ENCODE measurements around the gene HMGB2.

Gene HMGB2

GRCh38 chr4:173294444-173294843 lies 39.7 kb downstream of the HMGB2 start:
- Histone ChIP-seq H3K4me3 (replicated peaks; ENCODE audit: insufficient read depth, low read length) (no peak overlapping the region), H3K27ac (replicated peaks) (no peak overlapping the region), H3K27me3 (ENCODE audit: insufficient read depth, poor library complexity, severe bottlenecking) (no peaks in the 10 kb centered on the region)
- no peak for DNase-seq (ENCODE audit: low read depth in 1 of 2, low spot score in 1 of 2)
- TF ChIP-seq CTCF (IDR thresholded peaks at IDR 0.05; ENCODE audit: insufficient read depth, low read length) (no peak), GABPA (IDR thresholded peaks at IDR 0.05; ENCODE audit: low read depth) (no peak), REST (IDR thresholded peaks at IDR 0.05; ENCODE audit: insufficient replicate concordance, low read depth) (no peak), SPI1 (IDR thresholded peaks at IDR 0.05; ENCODE audit: borderline replicate concordance, low read depth) (no peak), POLR2AphosphoS5 (IDR thresholded peaks at IDR 0.05; ENCODE audit: low read depth) (no peak)

GRCh38 chr4:173293663-173294062 lies 40.5 kb downstream of the HMGB2 start:
- no peak for TF ChIP-seq SPI1 (IDR thresholded peaks at IDR 0.05; ENCODE audit: borderline replicate concordance, low read depth)
- no peak for TF ChIP-seq REST (IDR thresholded peaks at IDR 0.05; ENCODE audit: insufficient replicate concordance, low read depth)
- no peak for TF ChIP-seq GABPA (IDR thresholded peaks at IDR 0.05; ENCODE audit: low read depth)
- no peak for TF ChIP-seq CTCF (IDR thresholded peaks at IDR 0.05; ENCODE audit: insufficient read depth, low read length)
- no peak for TF ChIP-seq POLR2AphosphoS5 (IDR thresholded peaks at IDR 0.05; ENCODE audit: low read depth)
- Histone ChIP-seq H3K4me3 (replicated peaks; ENCODE audit: insufficient read depth, low read length) (no peak overlapping the region), H3K27me3 (ENCODE audit: insufficient read depth, poor library complexity, severe bottlenecking) (no peaks in the 10 kb centered on the region), H3K27ac (replicated peaks) (no peak overlapping the region)
- no peak for DNase-seq (ENCODE audit: low read depth in 1 of 2, low spot score in 1 of 2)

GRCh38 chr4:173291899-173292298 lies 42.3 kb downstream of the HMGB2 start:
- H3K27me3 ChIP-seq (ENCODE audit: insufficient read depth, poor library complexity, severe bottlenecking) = no peaks in the 10 kb centered on the region
- H3K27ac ChIP-seq (replicated peaks) = no peak overlapping the region
- TF ChIP-seq CTCF (IDR thresholded peaks at IDR 0.05; ENCODE audit: insufficient read depth, low read length) (no peak), SPI1 (IDR thresholded peaks at IDR 0.05; ENCODE audit: borderline replicate concordance, low read depth) (no peak), REST (IDR thresholded peaks at IDR 0.05; ENCODE audit: insufficient replicate concordance, low read depth) (no peak), GABPA (IDR thresholded peaks at IDR 0.05; ENCODE audit: low read depth) (no peak), POLR2AphosphoS5 (IDR thresholded peaks at IDR 0.05; ENCODE audit: low read depth) (no peak)
- DNase-seq (ENCODE audit: low read depth in 1 of 2, low spot score in 1 of 2) = no peak
- no peak overlapping the region for H3K4me3 ChIP-seq (replicated peaks; ENCODE audit: insufficient read depth, low read length)
